OCI-LY7 (cell line): ENCODE data around the gene BAIAP2L2. TPM values are rescaled to one million over a fixed set of nuclear protein-coding genes. Genes with fewer than 3 reads are reported as not detected.
"Not testable (repeated sequence)": the region's sequence is repeated elsewhere in the genome, so short reads cannot be mapped to it uniquely, and the experiment has no call there.

Experiments
- BruUV-seq: library from RNA; stranded (reverse); fragments of 400-500 nt; replicated peaks from 2 replicates; lab custom pipeline; 2021; lab: Mats Ljungman, UMichigan
- CTCF ChIA-PET: fragments of 300-600 bp; sonication (Branson Sonifier 250); formaldehyde crosslinking; loops from one replicate; lab custom pipeline; 2022; ENCODE audit warnings: antibody characterized with exemption; ENCODE audit not compliant: unreplicated experiment; lab: Charles Lee
- POLR2A ChIA-PET: fragments of 300-600 bp; sonication (Branson Sonifier 250); formaldehyde crosslinking; loops from one replicate; lab custom pipeline; 2022; ENCODE audit warnings: antibody characterized with exemption; lab: Charles Lee
- DNase-seq: peaks from one replicate; pipeline ENCODE4 v3.0.0-alpha.2; 2015; ENCODE audit warnings: low spot score
- H2AFZ ChIP-seq: fragments of 200-600 bp; sonication (generic), shearing (Covaris generic); 2 replicates; pipeline ENCODE4 v1.6.1; 2014; ENCODE audit warnings: mild to moderate bottlenecking, antibody characterized with exemption, low read length, moderate library complexity
- H3K27ac ChIP-seq: fragments of 200-600 bp; sonication (generic); 2 replicates; pipeline ENCODE4 v1.5.1; 2014; ENCODE audit warnings: mixed run types, low read depth, mild to moderate bottlenecking, moderate library complexity, low read length, inconsistent platforms; ENCODE audit not compliant: poor library complexity, severe bottlenecking
- H3K36me3 ChIP-seq: fragments of 200-600 bp; sonication (generic); 2 replicates; pipeline ENCODE4 v1.6.1; 2014; ENCODE audit warnings: mild to moderate bottlenecking, antibody characterized with exemption, low read length, moderate library complexity, mixed read lengths; ENCODE audit not compliant: insufficient read depth
- H3K4me1 ChIP-seq: fragments of 200-600 bp; sonication (generic); 2 replicates; pipeline ENCODE4 v1.5.1; 2014; ENCODE audit warnings: mild to moderate bottlenecking, low read length; ENCODE audit not compliant: insufficient read depth, poor library complexity, severe bottlenecking
- H3K4me2 ChIP-seq: fragments of 200-600 bp; sonication (generic); 2 replicates; pipeline ENCODE4 v1.6.1; 2014; ENCODE audit warnings: mild to moderate bottlenecking, low read length
- H3K4me3 ChIP-seq: fragments of 200-600 bp; sonication (generic); 2 replicates; pipeline ENCODE4 v1.5.1; 2014; ENCODE audit warnings: mild to moderate bottlenecking, low read depth, low read length; ENCODE audit not compliant: poor library complexity, severe bottlenecking
- H3K79me2 ChIP-seq: fragments of 200-600 bp; sonication (generic); 2 replicates; pipeline ENCODE4 v1.6.1; 2016; ENCODE audit warnings: low read depth, mild to moderate bottlenecking, low read length, moderate library complexity, mixed read lengths; ENCODE audit not compliant: insufficient read depth
- H3K9me2 ChIP-seq: fragments of 200-600 bp; sonication (generic); 2 replicates; pipeline ENCODE4 v1.6.1; 2016; ENCODE audit warnings: mild to moderate bottlenecking, low read length, mixed read lengths; ENCODE audit not compliant: insufficient read depth
- H3K9me3 ChIP-seq: fragments of 200-600 bp; sonication (generic); 2 replicates; pipeline ENCODE4 v1.6.1; 2014; ENCODE audit warnings: mild to moderate bottlenecking, mixed run types, low read length, mixed read lengths
- H4K20me1 ChIP-seq: fragments of 200-600 bp; sonication (generic); 2 replicates; pipeline ENCODE4 v1.6.1; 2014; ENCODE audit warnings: mild to moderate bottlenecking, antibody characterized with exemption, low read length, moderate library complexity, mixed read lengths; ENCODE audit not compliant: insufficient read depth
- CTCF ChIP-seq: fragments of 200-600 bp; sonication (generic); conservative IDR thresholded peaks from 2 replicates; pipeline ENCODE4 v1.5.1; 2014; ENCODE audit warnings: mild to moderate bottlenecking, antibody characterized with exemption, low read length, moderate library complexity, mixed read lengths
- EZH2phosphoT487 ChIP-seq: fragments of 200-600 bp; sonication (generic); IDR thresholded peaks from 2 replicates; pipeline ENCODE4 v1.6.1; 2018; ENCODE audit warnings: low read depth, borderline replicate concordance, mild to moderate bottlenecking, mixed run types, antibody characterized with exemption, low read length, moderate library complexity, mixed read lengths
- intact Hi-C: fragments of 100-400 bp; cut with micrococcal nuclease; formaldehyde crosslinking; loops from one replicate; pipeline ENCODE4 v1.10.0; 2022; ENCODE audit not compliant: unreplicated experiment
- total RNA-seq, 2 experiments: library from RNA; depleted of rRNA in 1 of 2; stranded (reverse); fragments of >200 nt in 1 of 2; shearing (Covaris generic) in 1 of 2; gene quantifications; 2 replicates each; pipeline ENCODE4 v1.2.3, GENCODE V29; 2014 to 2022

BAIAP2L2 gene
- total RNA-seq, 2 experiments from 2014 or later: 0.35 to 1.9 TPM

- BruUV-seq: no TSS peak
- POLR2A ChIA-PET: no interaction called here
- H3K9me2 ChIP-seq: no peaks in the 10 kb centered on the region
- DNase-seq: no peak
- H3K4me1 ChIP-seq: peaks cover 12% of the 10 kb centered on the region
- H3K4me2 ChIP-seq: no peak overlapping the region
- CTCF ChIA-PET: no interaction called here
- no peak for TF ChIP-seq CTCF
- no peak for TF ChIP-seq EZH2phosphoT487
- H3K27ac ChIP-seq: no peak overlapping the region
- no peak overlapping the region for H2AFZ ChIP-seq
- no peaks in the 10 kb centered on the region for H3K9me3 ChIP-seq
- H3K79me2 ChIP-seq: no peaks in the 10 kb centered on the region
- intact Hi-C loops: no loop called here
- H3K36me3 ChIP-seq: no peaks in the 10 kb centered on the region
- no peak overlapping the region for H3K4me3 ChIP-seq
- no peaks in the 10 kb centered on the region for H4K20me1 ChIP-seq
Observed at GRCh38 chr22:38038890-38039812, 71.3 kb downstream of the BAIAP2L2 start.

GRCh38 chr22:38038426-38038825 is 72.1 kb downstream of the BAIAP2L2 start:
- H3K79me2 ChIP-seq: no peaks in the 10 kb centered on the region
- intact Hi-C loops: no loop called here
- BruUV-seq: no TSS peak
- CTCF ChIA-PET: interaction anchor here (0.9 kb wide), 1 partner anchor 14 kb away, joined by 3 read pairs; no protein-coding TSS in a partner anchor
- no peaks in the 10 kb centered on the region for H3K9me3 ChIP-seq
- H3K27ac ChIP-seq: no peak overlapping the region
- peaks cover 14% of the 10 kb centered on the region for H3K4me1 ChIP-seq
- no peak for DNase-seq
- no peak overlapping the region for H3K4me2 ChIP-seq
- no peaks in the 10 kb centered on the region for H3K36me3 ChIP-seq
- POLR2A ChIA-PET: no interaction called here
- no peak overlapping the region for H3K4me3 ChIP-seq
- TF ChIP-seq EZH2phosphoT487: no peak
- no peak for TF ChIP-seq CTCF
- no peaks in the 10 kb centered on the region for H3K9me2 ChIP-seq
- no peaks in the 10 kb centered on the region for H4K20me1 ChIP-seq
- H2AFZ ChIP-seq: no peak overlapping the region

- DNase-seq, H3K36me3 ChIP-seq, BruUV-seq, intact Hi-C loops, H3K4me3 ChIP-seq, H4K20me1 ChIP-seq, H2AFZ ChIP-seq, H3K9me3 ChIP-seq, H3K27ac ChIP-seq, H3K79me2 ChIP-seq, H3K9me2 ChIP-seq, H3K4me2 ChIP-seq: not testable (repeated sequence)
- H3K4me1 ChIP-seq: peaks cover 14% of the 10 kb centered on the region
- CTCF ChIA-PET: interaction anchor here (0.9 kb wide), 1 partner anchor 15 kb away, joined by 3 read pairs; no protein-coding TSS in a partner anchor
- POLR2A ChIA-PET: interaction anchor here (0.7 kb wide), 1 partner anchor 114 kb away, joined by 3 read pairs; no protein-coding TSS in a partner anchor
Observed at GRCh38 chr22:38037367-38038150, 72.9 kb downstream of the BAIAP2L2 start.
